NT2/D1 (cell line): ENCODE measurements around the gene OR56A4.

Experiments used
- SUZ12 ChIP-seq: IDR thresholded peaks from 2 replicates; pipeline ENCODE4 v1.6.1; 2011; ENCODE audit not compliant: insufficient read length, insufficient read depth; ENCODE audit errors: extremely low read depth
- YY1 ChIP-seq: IDR thresholded peaks from 2 replicates; pipeline ENCODE4 v1.6.1; 2011; ENCODE audit not compliant: insufficient read length, insufficient read depth
- ZNF274 ChIP-seq: IDR thresholded peaks from 2 replicates; pipeline ENCODE4 v1.6.1; 2011; ENCODE audit warnings: mild to moderate bottlenecking, low read depth, low read length

- no peak for TF ChIP-seq YY1
- no peak for TF ChIP-seq ZNF274
- TF ChIP-seq SUZ12: no peak
Measured at GRCh38 chr11:6006846-6007245, at the start of gene OR56A4.
